ENCODE measurements around the gene ZNF587.

- peak in 1 of 5 experiments; percentile 3 for TF ChIP-seq CTCF (IDR thresholded peaks at IDR 0.05)
- no peak for TF ChIP-seq POLR2AphosphoS5 (IDR thresholded peaks at IDR 0.05)
- no peak for TF ChIP-seq POLR2A (IDR thresholded peaks at IDR 0.05)
Measured at GRCh38 chr19:57903618-57904184, 54.0 kb downstream of the ZNF587 start.
